ENCODE data around the gene MS4A12. TPM values are rescaled to one million over a fixed set of nuclear protein-coding genes. Genes with fewer than 3 reads are reported as not detected.

MS4A12 gene
- total RNA-seq, 1 experiment from 2014 or later, result not detected

GRCh38 chr11:60468829-60469228, 23.7 kb upstream of the MS4A12 start:
- Histone ChIP-seq H2BK20ac (ENCODE audit: low read depth, low read length, poor library complexity, severe bottlenecking) (no peak overlapping the region), H2BK12ac (ENCODE audit: insufficient read length, low read depth, low read length) (no peak overlapping the region), H3K4ac (ENCODE audit: low read depth, low read length) (no peak overlapping the region), H2BK120ac (ENCODE audit: low read depth, low read length, poor library complexity, severe bottlenecking) (no peak overlapping the region), H3K23me2 (ENCODE audit: insufficient read length, low read depth, low read length, poor library complexity, severe bottlenecking) (no peaks in the 10 kb centered on the region), H3K9me3 (ENCODE audit: control insufficient read depth, low read depth, low read length) (no peaks in the 10 kb centered on the region), H2BK15ac (ENCODE audit: low read depth, low read length) (no peak overlapping the region), H3K23ac (ENCODE audit: insufficient read length, low read depth, low read length) (no peak overlapping the region), H3K79me1 (ENCODE audit: insufficient read depth, low read depth, low read length, poor library complexity, severe bottlenecking) (no peaks in the 10 kb centered on the region), H2AFZ (ENCODE audit: low read length) (no peak overlapping the region), H3K56ac (ENCODE audit: insufficient read length, low read depth, low read length) (no peak overlapping the region), H4K20me1 (ENCODE audit: control insufficient read depth, insufficient read depth, insufficient read length) (no peaks in the 10 kb centered on the region), H2AK5ac (ENCODE audit: insufficient read length, low read length) (no peak overlapping the region), H3K14ac (ENCODE audit: insufficient read depth, low read length) (no peak overlapping the region), H4K91ac (ENCODE audit: insufficient read length, low read depth, low read length) (no peak overlapping the region), H3T11ph (ENCODE audit: low read length) (no peak overlapping the region), H3K4me2 (ENCODE audit: insufficient read depth, insufficient read length, low read length) (no peak overlapping the region), H4K8ac (replicated peaks; ENCODE audit: insufficient read length, low read depth, low read length) (no peak overlapping the region), H3K27me3 (ENCODE audit: insufficient read depth, low read length) (no peaks in the 10 kb centered on the region), H3K4me1 (ENCODE audit: insufficient read depth, low read length) (no peaks in the 10 kb centered on the region), H3K9ac (ENCODE audit: extremely low read depth, insufficient read length, low read length) (no peak overlapping the region), H3K18ac (ENCODE audit: insufficient read length, low read depth, low read length) (no peak overlapping the region), H3K27ac (ENCODE audit: insufficient read length, low read depth, low read length) (no peak overlapping the region), H2BK5ac (ENCODE audit: insufficient read length, low read length) (no peak overlapping the region), H3K79me2 (ENCODE audit: insufficient read depth, low read length) (no peaks in the 10 kb centered on the region), H4K5ac (ENCODE audit: insufficient read length, low read depth, low read length) (no peak overlapping the region)
- no peaks in the 10 kb centered on the region; the same call in 1 of the 2 replicates for H3K27me3 Mint-ChIP-seq (ENCODE audit: low read depth)
- no peak for TF ChIP-seq CTCF (conservative IDR thresholded peaks at IDR 0.05)
- WGBS (ENCODE audit: extremely low coverage, insufficient read length, low lambda C conversion rate), result no CpG with 5 or more reads among the region's 2 CpGs
- no peak overlapping the region for H3K27ac Mint-ChIP-seq
- no peaks in the 10 kb centered on the region for H3K4me1 Mint-ChIP-seq
- no peaks in the 10 kb centered on the region for H3K36me3 Mint-ChIP-seq (ENCODE audit: insufficient read depth in 1 of 3, low read depth in 3 of 3)
- DNase-seq, result no peak
- H3K9me3 Mint-ChIP-seq, result no peaks in the 10 kb centered on the region
- H3K4me3 Mint-ChIP-seq, result no peak overlapping the region

Data from H9 (cell line).